PC-9 (cell line): ENCODE results near the gene GNAO1.

ENCODE experiments used
- CTCF ChIP-seq: fragments of 200-600 bp; sonication (generic); conservative IDR thresholded peaks from 2 replicates; pipeline ENCODE4 v1.6.1; 2017; ENCODE audit warnings: mixed run types, antibody characterized with exemption, mild to moderate bottlenecking, moderate library complexity
- EZH2 ChIP-seq: fragments of 200-600 bp; sonication (generic); IDR thresholded peaks from 2 replicates; pipeline ENCODE4 v1.8.0; 2017; ENCODE audit warnings: antibody characterized with exemption, low read depth

GRCh38 chr16:56245197-56245596 lies 53.9 kb downstream of the GNAO1 start:
- TF ChIP-seq CTCF (no peak), EZH2 (no peak)
